Endodermal cell (in vitro differentiated cells): ENCODE results near the gene ATG101. TPM values are rescaled to one million over a fixed set of nuclear protein-coding genes. Genes with fewer than 3 reads are reported as not detected.
A peak's percentile ranks its signal among the peaks of the same experiment; 100 is the strongest.

ENCODE experiments used
- DNase-seq: peaks from one replicate; pipeline ENCODE4 v3.0.0-alpha.2; 2017
- H3K27ac ChIP-seq: 2 replicates; pipeline ENCODE4 v1.5.1; 2013; ENCODE audit warnings: mild to moderate bottlenecking, low read depth, low read length, moderate library complexity
- H3K27me3 ChIP-seq: 2 replicates; pipeline ENCODE4 v1.6.1; 2013; ENCODE audit warnings: mild to moderate bottlenecking, low read length, moderate library complexity; ENCODE audit not compliant: insufficient read depth, control insufficient read depth, poor library complexity, severe bottlenecking
- H3K36me3 ChIP-seq: 2 replicates; pipeline ENCODE4 v1.7.0; 2013; ENCODE audit warnings: mild to moderate bottlenecking, low read length, moderate library complexity; ENCODE audit not compliant: control insufficient read depth, insufficient read depth
- H3K4me1 ChIP-seq: one replicate; pipeline ENCODE4 v1.7.0; 2013; ENCODE audit warnings: low read length; ENCODE audit not compliant: control insufficient read depth, insufficient read depth
- H3K4me3 ChIP-seq: 2 replicates; pipeline ENCODE4 v1.5.1; 2013; ENCODE audit warnings: mild to moderate bottlenecking, low read length, moderate library complexity
- H3K9ac ChIP-seq: 2 replicates; pipeline ENCODE4 v1.6.1; 2013; ENCODE audit warnings: mild to moderate bottlenecking, low read length, moderate library complexity; ENCODE audit not compliant: poor library complexity, severe bottlenecking; ENCODE audit errors: extremely low read depth
- H3K9me3 ChIP-seq: 2 replicates; pipeline ENCODE4 v1.6.1; 2013; ENCODE audit warnings: mild to moderate bottlenecking, low read length, moderate library complexity; ENCODE audit not compliant: control insufficient read depth
- H3K27ac Mint-ChIP-seq: 2 replicates; pipeline ENCODE4 v1.8.0; 2020; ENCODE audit warnings: mixed read lengths
- H3K27me3 Mint-ChIP-seq: 2 replicates; pipeline ENCODE4 v1.8.0; 2021; ENCODE audit warnings: mild to moderate bottlenecking, mixed read lengths; ENCODE audit not compliant: insufficient read depth
- H3K36me3 Mint-ChIP-seq: 2 replicates; pipeline ENCODE4 v1.8.0; 2020; ENCODE audit warnings: low read depth, mixed read lengths
- H3K4me1 Mint-ChIP-seq: 2 replicates; pipeline ENCODE4 v1.8.0; 2020; ENCODE audit warnings: mixed read lengths
- H3K4me3 Mint-ChIP-seq: 2 replicates; pipeline ENCODE4 v1.8.0; 2020; ENCODE audit warnings: mild to moderate bottlenecking, moderate library complexity, mixed read lengths
- H3K9me3 Mint-ChIP-seq: 2 replicates; pipeline ENCODE4 v1.8.0; 2020; ENCODE audit warnings: mild to moderate bottlenecking, mixed read lengths
- WGBS, 2 experiments: methylation state at CpG; one replicate each; pipeline versions ENCODE4 v1.1.5 to v1.1.7; 2013; ENCODE audit warnings: missing lambda C conversion rate in 2 of 2, mixed read lengths in 1 of 2; ENCODE audit not compliant: insufficient coverage in 1 of 2, insufficient read length in 1 of 2; 5-methylcytosine and 5-hydroxymethylcytosine counted together
- total RNA-seq, 2 donors: library from RNA; stranded (reverse); fragmentation: NEBNext Ultra II Directional in 1 of 2; extraction: Animal tissue kit (Norgen Biotek cat#: 25700) in 1 of 2; gene quantifications; 2 replicates in 1 of 2; 3 replicates in 1 of 2; pipeline ENCODE4 v1.2.1, GENCODE V29; 2021
- TF ChIP-seq, protein P1 (sequence below): fragments of 200-600 bp; sonication (generic); conservative IDR thresholded peaks from 2 replicates; pipeline ENCODE4 v1.5.0; 2021; ENCODE audit warnings: antibody characterized with exemption, mild to moderate bottlenecking

Gene ATG101
- total RNA-seq, 2 donors from 2014 or later = 32.1 TPM

- no peak overlapping the region for H3K9ac ChIP-seq
- no peaks in the 10 kb centered on the region for H3K36me3 ChIP-seq
- no peak for DNase-seq
- no peak overlapping the region for H3K27ac Mint-ChIP-seq
- no peak overlapping the region for H3K27ac ChIP-seq
- H3K4me1 ChIP-seq = peaks cover under 1% of the 10 kb centered on the region
- H3K4me3 ChIP-seq = no peak overlapping the region
- no peaks in the 10 kb centered on the region for H3K36me3 Mint-ChIP-seq
- H3K27me3 ChIP-seq = peaks cover 34% of the 10 kb centered on the region
- peaks cover 50% of the 10 kb centered on the region for H3K27me3 Mint-ChIP-seq
- peaks cover 20% of the 10 kb centered on the region for H3K4me1 Mint-ChIP-seq
- no peaks in the 10 kb centered on the region for H3K9me3 ChIP-seq
- TF ChIP-seq, protein P1, sequence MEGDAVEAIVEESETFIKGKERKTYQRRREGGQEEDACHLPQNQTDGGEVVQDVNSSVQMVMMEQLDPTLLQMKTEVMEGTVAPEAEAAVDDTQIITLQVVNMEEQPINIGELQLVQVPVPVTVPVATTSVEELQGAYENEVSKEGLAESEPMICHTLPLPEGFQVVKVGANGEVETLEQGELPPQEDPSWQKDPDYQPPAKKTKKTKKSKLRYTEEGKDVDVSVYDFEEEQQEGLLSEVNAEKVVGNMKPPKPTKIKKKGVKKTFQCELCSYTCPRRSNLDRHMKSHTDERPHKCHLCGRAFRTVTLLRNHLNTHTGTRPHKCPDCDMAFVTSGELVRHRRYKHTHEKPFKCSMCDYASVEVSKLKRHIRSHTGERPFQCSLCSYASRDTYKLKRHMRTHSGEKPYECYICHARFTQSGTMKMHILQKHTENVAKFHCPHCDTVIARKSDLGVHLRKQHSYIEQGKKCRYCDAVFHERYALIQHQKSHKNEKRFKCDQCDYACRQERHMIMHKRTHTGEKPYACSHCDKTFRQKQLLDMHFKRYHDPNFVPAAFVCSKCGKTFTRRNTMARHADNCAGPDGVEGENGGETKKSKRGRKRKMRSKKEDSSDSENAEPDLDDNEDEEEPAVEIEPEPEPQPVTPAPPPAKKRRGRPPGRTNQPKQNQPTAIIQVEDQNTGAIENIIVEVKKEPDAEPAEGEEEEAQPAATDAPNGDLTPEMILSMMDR = no peak
- H3K9me3 Mint-ChIP-seq = no peaks in the 10 kb centered on the region
- no peak overlapping the region for H3K4me3 Mint-ChIP-seq
- 90 to 95% methylated on average over 8 to 15 of the region's 15 CpGs for WGBS, 2 experiments
Measured at GRCh38 chr12:52024845-52025230, 44.9 kb upstream of the ATG101 start.

DNA sequence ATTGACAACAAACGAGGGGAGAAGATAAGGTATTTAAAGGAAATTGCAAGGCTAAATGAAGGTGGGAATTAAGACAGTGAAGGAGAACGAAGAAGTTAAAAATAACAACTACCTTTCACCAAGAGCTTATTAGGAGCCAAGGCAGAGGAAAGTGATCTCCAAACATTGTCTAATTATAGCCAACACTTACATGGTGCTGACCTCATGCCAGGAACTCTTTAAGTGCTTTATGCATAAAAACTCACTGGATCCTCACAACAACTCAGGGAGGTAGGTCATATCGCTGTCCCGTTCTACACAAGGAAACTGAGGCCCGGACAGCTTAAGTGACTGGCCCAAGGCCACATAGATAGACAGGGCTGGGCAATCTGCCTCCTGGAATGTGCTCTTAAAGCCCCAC lies 43.5 kb upstream of the ATG101 start:
- peaks cover 3% of the 10 kb centered on the region for H3K4me1 ChIP-seq
- peaks cover 29% of the 10 kb centered on the region for H3K27me3 ChIP-seq
- peaks cover 37% of the 10 kb centered on the region for H3K27me3 Mint-ChIP-seq
- no peaks in the 10 kb centered on the region for H3K9me3 ChIP-seq
- H3K4me3 ChIP-seq = no peak overlapping the region
- H3K27ac Mint-ChIP-seq = no peak overlapping the region
- TF ChIP-seq, protein P1 = no peak
- DNase-seq = no peak
- no peaks in the 10 kb centered on the region for H3K36me3 ChIP-seq
- H3K9me3 Mint-ChIP-seq = no peaks in the 10 kb centered on the region
- peaks cover 20% of the 10 kb centered on the region for H3K4me1 Mint-ChIP-seq
- H3K36me3 Mint-ChIP-seq = no peaks in the 10 kb centered on the region
- H3K9ac ChIP-seq = no peak overlapping the region
- WGBS, 2 experiments = 89 to 97% methylated on average over 4 to 5 of the region's 5 CpGs
- no peak overlapping the region for H3K4me3 Mint-ChIP-seq
- no peak overlapping the region for H3K27ac ChIP-seq

- H3K27ac ChIP-seq = no peak overlapping the region
Measured at GRCh38 chr12:52027085-52027843, 42.5 kb upstream of the ATG101 start.

More at GRCh38 chr12:52027085-52027843, 42.5 kb upstream of the ATG101 start:
- Mint-ChIP-seq H3K27me3 (peaks cover 29% of the 10 kb centered on the region), H3K4me1 (peaks cover 21% of the 10 kb centered on the region), H3K9me3 (no peaks in the 10 kb centered on the region), H3K27ac (no peak overlapping the region), H3K4me3 (no peak overlapping the region), H3K36me3 (no peaks in the 10 kb centered on the region)
- Histone ChIP-seq H3K27me3 (peaks cover 19% of the 10 kb centered on the region), H3K9me3 (no peaks in the 10 kb centered on the region), H3K4me1 (peaks cover 3% of the 10 kb centered on the region), H3K9ac (no peak overlapping the region), H3K4me3 (no peak overlapping the region), H3K36me3 (no peaks in the 10 kb centered on the region)
- WGBS, 2 experiments = 78 to 82% methylated on average over 6 to 12 of the region's 12 CpGs
- TF ChIP-seq, protein P1 = no peak
- peak; percentile 65 for DNase-seq
